CD4-positive, alpha-beta memory T cell (primary cell): ENCODE data around the gene CORIN. TPM values are rescaled to one million over a fixed set of nuclear protein-coding genes. Genes with fewer than 3 reads are reported as not detected.

ENCODE experiments used
- CTCF ChIA-PET: fragments of 350-600 bp; sonication (Branson Sonifier 250); formaldehyde crosslinking; loops from one replicate; lab custom pipeline; 2021; ENCODE audit warnings: inconsistent platforms; ENCODE audit not compliant: partially characterized antibody; lab: Charles Lee
- POLR2A ChIA-PET: fragments of 350-600 bp; sonication (Branson Sonifier 250); formaldehyde crosslinking; loops from one replicate; lab custom pipeline; 2021; ENCODE audit not compliant: partially characterized antibody; lab: Charles Lee
- DNase-seq, 5 donors: peaks; one replicate each; pipeline versions ENCODE4 v3.0.0 to v3.0.0-alpha.2; 2020 to 2022; ENCODE audit warnings: mixed read lengths in 1 of 5
- H3K27ac ChIP-seq: one replicate; pipeline ENCODE4 v1.7.0; 2013; ENCODE audit warnings: low read depth, low read length
- H3K27me3 ChIP-seq: 2 replicates; pipeline ENCODE4 v1.7.0; 2013; ENCODE audit warnings: mild to moderate bottlenecking, low read length, moderate library complexity; ENCODE audit not compliant: insufficient read depth
- H3K36me3 ChIP-seq: 2 replicates; pipeline ENCODE4 v1.7.0; 2013; ENCODE audit warnings: mild to moderate bottlenecking, low read length, moderate library complexity; ENCODE audit not compliant: insufficient read depth
- H3K4me1 ChIP-seq: 2 replicates; pipeline ENCODE4 v1.7.0; 2013; ENCODE audit warnings: mild to moderate bottlenecking, low read length, moderate library complexity; ENCODE audit not compliant: insufficient read depth
- H3K4me3 ChIP-seq, 2 donors: one replicate each; pipeline ENCODE4 v1.7.0; 2013; ENCODE audit warnings: low read length in 2 of 2, mild to moderate bottlenecking in 1 of 2
- H3K9me3 ChIP-seq, 2 donors: one replicate each; pipeline ENCODE4 v1.7.0; 2013; ENCODE audit warnings: low read length in 2 of 2, control low read depth in 1 of 2; ENCODE audit not compliant: control insufficient read depth in 1 of 2
- H3K27ac Mint-ChIP-seq, 7 donors: one replicate each; pipeline ENCODE4 v1.8.0; 2020 to 2021; ENCODE audit warnings: mixed read lengths in 7 of 7, mild to moderate bottlenecking in 6 of 7, inconsistent platforms in 3 of 7, moderate library complexity in 3 of 7
- H3K27me3 Mint-ChIP-seq, 2 donors: one replicate each; pipeline ENCODE4 v1.8.0; 2020 to 2021; ENCODE audit warnings: mixed read lengths in 2 of 2
- H3K36me3 Mint-ChIP-seq, 2 donors: one replicate each; pipeline ENCODE4 v1.8.0; 2020 to 2021; ENCODE audit warnings: mixed read lengths in 2 of 2, inconsistent platforms in 1 of 2, mild to moderate bottlenecking in 1 of 2
- H3K4me1 Mint-ChIP-seq, 4 donors: one replicate each; pipeline ENCODE4 v1.8.0; 2020 to 2021; ENCODE audit warnings: mixed read lengths in 4 of 4, mild to moderate bottlenecking in 1 of 4
- H3K4me3 Mint-ChIP-seq, 8 donors: one replicate each; pipeline ENCODE4 v1.8.0; 2020 to 2021; ENCODE audit warnings: mixed read lengths in 8 of 8, mild to moderate bottlenecking in 7 of 8, moderate library complexity in 6 of 8, inconsistent platforms in 3 of 8
- H3K9me3 Mint-ChIP-seq, 8 donors: one replicate each; pipeline ENCODE4 v1.8.0; 2020 to 2021; ENCODE audit warnings: mixed read lengths in 8 of 8, mild to moderate bottlenecking in 5 of 8, inconsistent platforms in 3 of 8, moderate library complexity in 1 of 8
- intact Hi-C: fragments of 100-400 bp; cut with micrococcal nuclease; formaldehyde crosslinking; loops from one replicate; pipeline ENCODE4 v1.15.1; 2023
- polyA plus RNA-seq, 2 donors: library from polyadenylated mRNA; unstranded; fragments of 300-500 nt; fragmentation: Illumina TruSeq; gene quantifications; one replicate each; pipeline ENCODE4 v1.2.3, GENCODE V29; 2021
- total RNA-seq, 2 experiments: library from RNA; stranded (reverse); gene quantifications; one replicate each; pipeline ENCODE4 v1.2.3, GENCODE V29; 2021

The CORIN gene
- total and polyA plus RNA-seq, 4 experiments from 2014 or later: 0.30 to 1.1 (median 0.36) TPM; not detected in 1

DNA sequence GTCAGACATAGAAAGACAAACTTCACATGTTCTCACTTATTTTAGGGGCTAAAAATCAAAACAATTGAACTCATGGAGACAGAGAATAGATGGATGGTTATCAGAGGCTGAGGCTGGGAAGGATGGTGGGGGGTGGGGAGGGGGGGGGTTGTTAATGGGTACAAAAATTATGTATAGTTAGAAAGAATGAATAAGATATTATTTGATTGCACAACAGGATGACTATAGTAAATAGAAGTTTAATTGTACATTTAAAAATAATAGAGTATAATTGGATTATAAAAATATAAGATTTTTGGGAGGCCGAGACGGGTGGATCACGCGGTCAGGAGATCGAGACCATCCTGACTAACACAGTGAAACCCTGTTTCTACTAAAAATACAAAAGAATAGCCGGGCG, 33.3 kb downstream of the CORIN start:
- H3K27me3 Mint-ChIP-seq: peaks cover 2 to 3% of the 10 kb centered on the region in 2 donors
- Histone ChIP-seq H3K9me3 (no peaks in the 10 kb centered on the region), H3K27me3 (no peaks in the 10 kb centered on the region), H3K4me3 (no peak overlapping the region), H3K36me3 (no peaks in the 10 kb centered on the region), H3K27ac (no peak overlapping the region), H3K4me1 (no peaks in the 10 kb centered on the region)
- no peaks in the 10 kb centered on the region for H3K36me3 Mint-ChIP-seq
- DNase-seq: no peak
- intact Hi-C loops: no loop called here
- ChIA-PET POLR2A (no interaction called here), CTCF (no interaction called here)
- peaks cover 0 to 3% (median 0%) of the 10 kb centered on the region in 8 donors for H3K9me3 Mint-ChIP-seq
- H3K27ac Mint-ChIP-seq: no peak overlapping the region
- H3K4me3 Mint-ChIP-seq: no peak overlapping the region
- no peaks in the 10 kb centered on the region for H3K4me1 Mint-ChIP-seq

DNA sequence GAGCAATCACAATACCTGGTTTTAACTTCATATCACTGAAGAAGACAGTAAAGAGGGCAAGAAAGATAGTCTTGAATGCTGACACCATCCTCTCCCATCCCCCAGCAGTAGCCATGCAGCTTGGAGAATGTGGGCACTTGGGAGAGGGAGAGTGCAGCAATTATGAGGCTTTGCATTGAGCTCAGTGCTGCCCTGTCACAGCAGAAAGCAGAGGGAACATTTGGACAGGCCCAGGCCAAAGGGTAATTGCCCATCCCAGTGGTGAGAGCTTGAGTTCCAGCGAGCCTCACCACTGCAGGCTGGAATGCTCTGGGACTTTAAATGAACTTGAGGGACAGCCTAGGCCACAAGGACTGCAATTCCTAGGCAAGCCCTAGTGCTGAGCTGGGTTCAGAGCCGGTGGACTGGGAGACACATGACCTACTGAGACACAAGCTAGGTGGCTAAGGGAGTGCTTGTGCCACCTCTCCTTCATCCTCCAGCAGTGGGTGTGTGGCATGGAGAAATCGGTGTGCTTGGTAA, 36.3 kb downstream of the CORIN start:
- no peaks in the 10 kb centered on the region for H3K36me3 ChIP-seq
- CTCF ChIA-PET: interaction anchor here (1.6 kb wide), 1 partner anchor 35 kb away, joined by 4 read pairs; no protein-coding TSS in a partner anchor

DNA sequence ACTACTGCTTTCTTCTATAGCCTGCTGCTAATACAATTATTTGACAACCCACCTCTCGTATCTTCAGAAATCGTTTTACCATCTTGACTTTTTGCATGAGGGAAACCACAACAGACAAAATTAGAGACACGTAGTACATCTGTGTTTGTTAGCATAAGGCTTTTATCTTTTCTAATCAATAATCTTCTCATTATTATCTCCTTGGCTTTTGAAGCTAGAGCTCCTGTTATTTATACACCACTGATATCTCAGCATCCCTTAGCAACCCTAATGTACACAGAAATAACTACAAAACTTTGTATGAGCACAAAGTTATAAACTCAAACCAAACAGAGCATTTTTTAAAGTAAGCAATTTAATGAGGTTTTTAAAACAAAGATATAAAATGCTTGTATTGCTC, 39.7 kb downstream of the CORIN start:
- Histone ChIP-seq H3K36me3 (no peaks in the 10 kb centered on the region), H3K27ac (no peak overlapping the region), H3K27me3 (no peaks in the 10 kb centered on the region), H3K4me3 (no peak overlapping the region), H3K4me1 (no peaks in the 10 kb centered on the region), H3K9me3 (no peaks in the 10 kb centered on the region)
- DNase-seq: peak in 2 of 5 donors; percentile 1
- Mint-ChIP-seq H3K4me1 (no peaks in the 10 kb centered on the region), H3K27me3 (peaks cover 0 to 1% of the 10 kb centered on the region in 2 donors), H3K4me3 (no peak overlapping the region), H3K27ac (no peak overlapping the region), H3K9me3 (no peaks in the 10 kb centered on the region), H3K36me3 (no peaks in the 10 kb centered on the region)
- POLR2A ChIA-PET: no interaction called here
- intact Hi-C loops: no loop called here
- CTCF ChIA-PET: no interaction called here

More for the DNA sequence above, 36.3 kb downstream of the CORIN start:
- Histone ChIP-seq H3K9me3 (no peaks in the 10 kb centered on the region), H3K27ac (no peak overlapping the region), H3K27me3 (no peaks in the 10 kb centered on the region), H3K4me3 (no peak overlapping the region), H3K4me1 (no peaks in the 10 kb centered on the region)
- no peaks in the 10 kb centered on the region for H3K36me3 Mint-ChIP-seq
- H3K4me1 Mint-ChIP-seq: no peaks in the 10 kb centered on the region
- H3K9me3 Mint-ChIP-seq: peaks cover 0 to 3% (median 0%) of the 10 kb centered on the region in 8 donors
- intact Hi-C loops: no loop called here
- no peak overlapping the region for H3K4me3 Mint-ChIP-seq
- POLR2A ChIA-PET: no interaction called here
- no peak for DNase-seq
- no peak overlapping the region for H3K27ac Mint-ChIP-seq
- peaks cover 2 to 3% of the 10 kb centered on the region in 2 donors for H3K27me3 Mint-ChIP-seq

DNA sequence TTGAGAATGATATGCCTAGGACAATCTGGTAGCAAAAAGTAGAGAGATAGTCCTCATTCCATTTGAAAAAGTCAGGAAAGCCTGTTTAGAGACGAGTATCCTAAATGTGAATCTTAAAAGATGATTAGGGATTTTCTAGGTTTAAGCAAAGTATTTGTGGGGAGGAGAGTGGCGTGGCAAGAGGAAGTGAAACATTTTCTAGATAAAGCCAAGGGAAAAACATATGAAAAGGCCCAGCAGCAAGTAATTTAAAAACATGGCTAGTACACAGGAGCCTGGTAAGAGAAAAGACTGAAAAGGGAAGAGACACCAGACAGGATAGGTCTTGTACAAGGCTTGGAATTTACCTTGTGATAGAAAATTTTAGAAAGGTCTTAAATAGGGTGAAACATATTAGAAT, 45.9 kb downstream of the CORIN start:
- Histone ChIP-seq H3K4me3 (no peak overlapping the region), H3K36me3 (no peaks in the 10 kb centered on the region), H3K4me1 (no peaks in the 10 kb centered on the region), H3K27ac (no peak overlapping the region), H3K9me3 (no peaks in the 10 kb centered on the region), H3K27me3 (no peaks in the 10 kb centered on the region)
- H3K27me3 Mint-ChIP-seq: peaks cover 0 to 4% of the 10 kb centered on the region in 2 donors
- ChIA-PET CTCF (no interaction called here), POLR2A (no interaction called here)
- intact Hi-C loops: no loop called here
- no peaks in the 10 kb centered on the region for H3K9me3 Mint-ChIP-seq
- H3K36me3 Mint-ChIP-seq: no peaks in the 10 kb centered on the region
- H3K4me3 Mint-ChIP-seq: no peak overlapping the region
- no peak overlapping the region for H3K27ac Mint-ChIP-seq
- no peak for DNase-seq
- no peaks in the 10 kb centered on the region for H3K4me1 Mint-ChIP-seq

DNA sequence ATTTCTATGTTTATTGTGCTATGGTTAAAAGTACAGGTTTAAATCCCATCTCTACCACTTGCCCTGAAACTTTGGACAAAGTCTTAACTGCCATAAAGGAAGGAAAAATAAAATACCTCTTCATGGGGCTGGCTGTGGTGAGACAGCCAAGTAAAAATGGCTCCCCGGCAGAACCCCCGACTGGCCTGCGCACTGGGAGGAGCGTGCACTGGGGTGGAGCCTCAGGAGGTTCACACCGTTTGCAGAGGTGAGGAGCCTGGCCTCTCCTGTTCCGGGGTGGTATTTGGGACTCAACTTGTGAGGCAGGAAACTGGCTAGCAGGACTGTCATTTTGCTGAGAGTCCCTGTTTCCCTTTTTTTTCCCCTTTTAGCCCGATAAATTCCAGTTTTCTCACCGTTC, 47.8 kb downstream of the CORIN start:
- H3K27me3 Mint-ChIP-seq: peaks cover 0 to 4% of the 10 kb centered on the region in 2 donors
- Histone ChIP-seq H3K27me3 (no peaks in the 10 kb centered on the region), H3K27ac (no peak overlapping the region), H3K4me1 (no peaks in the 10 kb centered on the region), H3K4me3 (no peak overlapping the region), H3K36me3 (no peaks in the 10 kb centered on the region), H3K9me3 (no peaks in the 10 kb centered on the region)
- CTCF ChIA-PET: no interaction called here
- H3K9me3 Mint-ChIP-seq: no peaks in the 10 kb centered on the region
- POLR2A ChIA-PET: no interaction called here
- no peaks in the 10 kb centered on the region for H3K4me1 Mint-ChIP-seq
- no peak for DNase-seq
- intact Hi-C loops: no loop called here
- H3K36me3 Mint-ChIP-seq: no peaks in the 10 kb centered on the region
- H3K4me3 Mint-ChIP-seq: no peak overlapping the region
- H3K27ac Mint-ChIP-seq: no peak overlapping the region

DNA sequence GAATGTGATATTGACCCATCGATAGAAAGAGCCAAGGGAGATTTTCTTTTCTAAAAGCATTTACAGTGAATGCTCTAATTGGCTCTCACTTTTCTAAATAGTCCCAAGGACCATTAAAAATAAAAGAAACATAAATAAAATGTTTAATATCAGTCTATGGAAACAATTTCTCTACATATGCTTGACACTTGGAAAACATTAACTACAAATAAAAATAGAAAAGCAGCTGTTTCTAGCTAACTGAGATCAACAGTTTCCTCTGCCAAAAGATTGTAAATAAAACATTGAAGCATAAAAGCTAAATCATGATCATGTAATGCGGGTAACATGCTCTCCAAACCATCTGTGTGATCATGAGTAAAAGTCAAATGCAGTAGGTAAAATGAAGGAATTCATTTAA, 49.7 kb downstream of the CORIN start:
- POLR2A ChIA-PET: no interaction called here

DNA sequence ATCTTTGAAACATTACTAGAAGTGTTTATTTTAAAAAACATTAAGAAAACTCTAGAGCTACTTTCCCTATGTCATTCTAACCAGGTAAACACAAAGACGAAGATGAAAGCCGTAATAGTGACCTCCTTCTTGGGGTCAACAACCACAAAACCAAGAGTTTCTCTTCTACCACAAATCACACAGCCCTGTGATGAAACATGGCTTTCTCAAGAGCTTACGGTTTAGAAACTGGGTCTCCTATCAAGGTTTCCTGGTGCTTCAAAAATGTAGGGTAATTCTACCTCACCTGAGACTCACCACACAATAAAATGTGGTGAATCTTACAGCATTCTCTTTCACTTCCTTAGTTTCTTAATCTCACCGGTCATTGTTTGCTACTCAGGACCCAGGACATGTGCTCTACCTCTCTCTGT, 50.9 kb downstream of the CORIN start:
- ChIA-PET CTCF (no interaction called here), POLR2A (no interaction called here)
- H3K4me3 Mint-ChIP-seq: no peak overlapping the region
- no peaks in the 10 kb centered on the region for H3K9me3 ChIP-seq
- no peak overlapping the region for H3K27ac Mint-ChIP-seq
- H3K9me3 Mint-ChIP-seq: no peaks in the 10 kb centered on the region
- H3K4me3 ChIP-seq: no peak overlapping the region
- H3K27ac ChIP-seq: no peak overlapping the region
- no peaks in the 10 kb centered on the region for H3K4me1 Mint-ChIP-seq
- no peaks in the 10 kb centered on the region for H3K36me3 ChIP-seq
- DNase-seq: no peak
- H3K36me3 Mint-ChIP-seq: no peaks in the 10 kb centered on the region
- H3K4me1 ChIP-seq: no peaks in the 10 kb centered on the region
- intact Hi-C loops: no loop called here
- H3K27me3 Mint-ChIP-seq: peaks cover 1 to 5% of the 10 kb centered on the region in 2 donors
- H3K27me3 ChIP-seq: no peaks in the 10 kb centered on the region

More for the DNA sequence above, 49.7 kb downstream of the CORIN start:
- H3K9me3 Mint-ChIP-seq: no peaks in the 10 kb centered on the region
- H3K36me3 ChIP-seq: no peaks in the 10 kb centered on the region
- no peaks in the 10 kb centered on the region for H3K36me3 Mint-ChIP-seq
- H3K27me3 ChIP-seq: no peaks in the 10 kb centered on the region
- DNase-seq: no peak
- H3K4me3 ChIP-seq: no peak overlapping the region
- H3K4me1 ChIP-seq: no peaks in the 10 kb centered on the region
- CTCF ChIA-PET: no interaction called here
- H3K27ac ChIP-seq: no peak overlapping the region
- no peak overlapping the region for H3K27ac Mint-ChIP-seq
- H3K9me3 ChIP-seq: no peaks in the 10 kb centered on the region
- H3K27me3 Mint-ChIP-seq: peaks cover 1 to 5% of the 10 kb centered on the region in 2 donors
- intact Hi-C loops: no loop called here
- no peaks in the 10 kb centered on the region for H3K4me1 Mint-ChIP-seq
- H3K4me3 Mint-ChIP-seq: no peak overlapping the region
